GM19438 (cell line): ENCODE measurements around the gene ACO2.
"Not testable (repeated sequence)": the region's sequence is repeated elsewhere in the genome, so short reads cannot be mapped to it uniquely, and the experiment has no call there.

Experiments
- ATAC-seq: cut with Tn5 transposase; IDR thresholded peaks from one replicate; pipeline ENCODE4 v1.9.1; 2021; ENCODE audit warnings: low read depth; ENCODE audit not compliant: unreplicated experiment

ACO2 gene

DNA sequence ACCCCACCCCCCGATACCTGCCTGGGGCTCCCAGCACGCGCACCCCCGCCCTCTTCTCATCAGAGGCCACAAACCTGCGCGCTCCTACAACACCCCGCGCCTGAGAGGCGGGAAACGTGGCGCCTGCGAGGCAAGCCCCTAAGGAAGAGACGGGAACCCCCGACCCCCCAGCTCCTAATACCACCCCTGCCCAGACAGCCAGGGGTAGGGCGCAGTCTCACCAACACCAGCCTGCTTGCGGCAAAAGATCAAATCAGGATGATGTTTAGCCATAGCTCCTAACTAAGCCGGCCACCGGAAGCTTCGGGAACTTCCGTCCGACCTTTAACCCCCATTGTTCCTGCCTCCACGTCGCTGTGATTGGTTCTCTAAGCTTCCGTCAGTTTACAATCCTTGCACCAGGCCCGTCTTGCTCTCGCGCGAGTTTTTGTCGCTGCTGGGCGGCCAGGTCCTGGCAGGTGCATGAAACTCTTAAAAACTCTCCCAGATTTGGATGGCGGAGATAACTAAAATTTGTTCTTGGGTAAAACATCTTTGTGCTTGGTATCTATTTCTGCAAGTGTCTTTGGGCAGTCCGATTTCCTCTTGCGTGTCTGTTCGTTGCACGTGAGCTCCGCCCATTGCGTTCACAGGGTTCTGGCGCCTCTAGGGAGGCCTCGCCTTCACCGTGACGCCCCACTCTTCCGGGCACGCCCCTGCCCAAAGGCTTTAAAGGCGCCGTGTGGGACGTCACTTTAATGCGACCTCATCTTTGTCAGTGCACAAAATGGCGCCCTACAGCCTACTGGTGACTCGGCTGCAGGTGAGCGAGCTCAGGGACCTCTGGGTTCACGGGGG lies at the start of gene ACO2, which contains the start of gene PHF5A:
Gene ACO2, plus strand, starts transcription at position 737 of the 837 bp plus-strand sequence. Its CDS starts 30 bp downstream, at position 767.
Gene PHF5A, minus strand, starts transcription at position 312 of the 837 bp plus-strand sequence. Its CDS starts 39 bp downstream, at position 273.
- peak; percentile 82 for ATAC-seq

DNA sequence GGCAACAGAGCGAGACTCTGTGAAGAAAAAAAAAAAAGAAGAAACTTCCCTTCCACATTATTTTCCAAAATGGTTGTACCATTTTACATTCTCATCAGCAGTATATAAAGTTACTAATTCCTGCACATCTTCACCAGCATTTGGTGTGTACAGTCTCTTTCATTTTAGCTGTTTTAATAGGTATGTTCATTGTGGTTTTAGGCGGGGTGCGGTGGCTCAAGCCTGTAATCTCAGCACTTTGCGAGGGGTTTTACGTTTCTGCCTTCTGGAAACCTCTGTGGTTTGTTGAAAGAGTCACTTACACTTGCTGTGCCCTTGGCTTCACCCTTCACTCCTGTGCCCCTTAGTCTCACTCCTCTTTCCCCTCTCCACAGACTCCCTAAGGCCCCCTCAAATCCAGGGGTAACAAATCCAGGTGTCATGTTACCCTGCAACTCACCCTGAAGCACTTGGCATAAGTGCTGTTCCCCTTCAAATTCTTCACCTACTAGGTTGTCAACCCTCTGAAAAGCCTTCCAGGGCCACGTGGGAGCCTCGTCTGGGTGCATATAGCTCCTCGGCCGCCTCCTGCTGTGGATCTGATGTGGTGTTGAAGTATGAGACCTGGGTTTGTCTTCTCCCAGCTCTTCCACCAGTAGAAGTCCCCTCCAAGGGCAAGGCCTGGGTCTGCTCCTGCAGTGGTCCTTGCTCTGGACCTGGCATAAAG lies 43.1 kb upstream of the ACO2 start:
- no peak for ATAC-seq

GRCh38 chr22:41429232-41429950 lies 39.5 kb upstream of the ACO2 start:
- ATAC-seq, result no peak

- ATAC-seq, result no peak
These were observed 39.0 kb upstream of the ACO2 start for GRCh38 chr22:41429951-41430332.

GRCh38 chr22:41431656-41432055 lies 37.3 kb upstream of the ACO2 start:
- no peak for ATAC-seq

DNA sequence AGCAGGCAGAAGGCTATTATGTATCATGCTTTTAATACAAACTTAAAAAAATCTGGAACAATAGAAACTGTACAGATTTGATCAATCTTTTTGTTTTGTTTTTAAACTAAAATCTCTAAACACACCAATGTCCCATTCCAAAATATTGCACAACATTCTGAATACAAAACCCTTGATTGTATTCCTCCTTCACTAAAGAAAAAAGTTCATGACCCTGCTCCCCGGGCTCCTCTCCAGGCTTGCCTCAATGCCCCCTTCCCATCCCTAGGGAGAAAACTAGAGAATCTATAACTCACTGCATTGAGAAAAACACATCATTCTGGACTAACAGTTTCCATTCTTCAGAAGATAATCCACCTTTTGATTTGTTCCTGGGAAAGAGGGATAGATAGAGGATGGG lies 35.4 kb upstream of the ACO2 start:
- ATAC-seq, result not testable (repeated sequence)

DNA sequence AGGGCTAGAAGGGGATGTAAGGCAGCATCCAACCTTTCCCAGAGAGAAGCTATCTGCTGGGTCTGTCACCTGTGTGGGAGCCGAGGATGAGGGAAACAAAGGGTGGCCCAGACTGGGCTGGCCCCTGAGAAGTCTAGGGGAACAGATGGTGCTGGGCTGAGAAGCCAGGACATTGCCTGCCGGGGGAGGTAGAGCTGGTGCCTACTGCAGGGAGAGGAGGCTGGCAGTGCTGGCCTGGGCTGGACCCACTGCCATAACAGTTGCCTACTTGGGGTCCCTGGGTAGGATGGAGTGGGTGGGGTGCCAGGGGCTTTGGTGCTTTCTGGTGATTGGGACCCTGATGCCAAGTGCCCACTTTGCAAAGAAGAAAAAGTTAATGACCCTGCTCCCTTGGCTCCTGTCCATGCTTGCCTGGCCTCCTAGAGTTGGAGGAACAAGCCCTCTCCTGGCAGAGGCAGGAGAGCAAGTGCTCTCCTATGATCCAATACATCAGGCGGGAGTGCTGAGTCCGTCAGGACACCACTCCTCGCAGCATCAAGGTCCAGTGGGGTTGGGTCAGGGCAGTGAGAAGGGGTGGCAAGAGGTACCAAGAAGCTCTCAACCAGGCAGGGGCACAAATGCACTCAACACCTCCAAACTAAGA lies 34.4 kb upstream of the ACO2 start:
- ATAC-seq, result not testable (repeated sequence)

GRCh38 chr22:41435560-41435959 lies 33.4 kb upstream of the ACO2 start:
- no peak for ATAC-seq

- ATAC-seq, result no peak
These were observed 32.4 kb upstream of the ACO2 start for GRCh38 chr22:41436322-41437113.

GRCh38 chr22:41437198-41437597 lies 31.7 kb upstream of the ACO2 start:
- no peak for ATAC-seq

GRCh38 chr22:41440511-41440910 lies 28.4 kb upstream of the ACO2 start:
- ATAC-seq, result not testable (repeated sequence)

- ATAC-seq, result no peak
These were observed 26.6 kb upstream of the ACO2 start for GRCh38 chr22:41442240-41442792.

- ATAC-seq, result peak; percentile 47
These were observed 24.4 kb upstream of the ACO2 start for GRCh38 chr22:41444360-41445128.

DNA sequence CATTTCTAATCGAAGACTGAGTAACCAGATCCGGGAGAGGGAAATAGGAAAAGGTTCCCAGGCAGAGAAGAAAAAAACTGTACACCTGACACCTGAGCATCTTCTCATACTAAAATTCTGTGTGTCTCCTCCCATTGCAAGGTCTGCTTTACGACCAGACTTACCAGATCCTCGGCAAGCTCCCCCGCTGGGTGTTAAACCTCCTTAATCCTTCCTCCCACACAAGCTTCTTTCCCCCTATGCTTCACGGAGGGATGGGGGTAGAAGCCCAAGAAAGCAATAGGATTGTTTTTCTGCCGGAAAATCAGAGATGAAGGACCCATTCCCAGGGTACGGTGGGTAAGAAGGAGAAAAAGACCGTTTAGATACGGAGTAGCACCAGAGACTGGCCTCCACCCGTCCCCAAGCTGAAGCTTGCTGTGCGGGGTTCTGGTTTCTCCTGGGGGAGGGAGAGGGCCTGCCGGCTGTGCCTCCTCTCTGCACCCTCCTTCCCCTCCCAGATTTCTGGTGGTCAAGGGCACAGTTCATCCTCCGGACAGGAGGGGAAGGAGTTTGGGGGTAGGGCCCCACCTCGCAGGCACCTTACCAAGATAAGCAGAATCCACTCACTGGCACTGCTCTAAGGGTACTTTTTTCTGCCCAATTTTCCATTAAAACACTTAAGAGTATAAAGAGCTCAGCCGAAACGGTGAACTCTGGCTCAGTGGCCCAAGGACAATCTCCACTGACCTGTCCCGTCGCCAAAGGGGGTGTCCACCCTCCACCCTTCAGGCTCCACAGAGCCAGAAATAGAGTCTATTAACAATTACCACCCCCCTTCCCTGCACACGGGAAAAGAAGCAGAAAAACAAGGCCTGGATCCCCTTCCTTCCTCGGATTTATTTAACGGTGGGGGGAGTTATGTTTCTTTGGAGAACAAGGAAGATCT lies 23.5 kb upstream of the ACO2 start:
- no peak for ATAC-seq

DNA sequence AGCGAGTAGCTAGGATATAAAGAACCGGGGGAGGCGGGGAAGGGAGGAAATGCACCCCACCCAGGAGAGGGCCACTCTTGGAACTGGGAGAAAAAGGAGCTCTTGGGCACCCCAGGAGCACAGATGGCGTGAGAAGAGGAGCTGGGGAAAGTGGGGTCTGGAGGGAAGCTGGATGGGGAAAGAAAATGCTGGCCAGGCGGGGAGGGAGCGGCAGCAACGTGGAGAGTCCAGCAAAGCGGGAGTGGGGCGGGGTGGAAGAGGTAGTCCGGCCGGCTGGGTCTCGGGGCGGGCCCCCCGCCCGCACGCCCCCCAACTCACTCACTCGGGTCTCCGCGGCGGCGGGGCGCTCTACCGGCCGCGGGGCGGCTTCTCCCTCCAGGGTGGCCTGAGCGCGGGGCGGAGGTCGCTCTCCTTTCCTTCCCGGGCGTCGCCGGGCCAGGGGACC lies 22.8 kb upstream of the ACO2 start:
- no peak for ATAC-seq

DNA sequence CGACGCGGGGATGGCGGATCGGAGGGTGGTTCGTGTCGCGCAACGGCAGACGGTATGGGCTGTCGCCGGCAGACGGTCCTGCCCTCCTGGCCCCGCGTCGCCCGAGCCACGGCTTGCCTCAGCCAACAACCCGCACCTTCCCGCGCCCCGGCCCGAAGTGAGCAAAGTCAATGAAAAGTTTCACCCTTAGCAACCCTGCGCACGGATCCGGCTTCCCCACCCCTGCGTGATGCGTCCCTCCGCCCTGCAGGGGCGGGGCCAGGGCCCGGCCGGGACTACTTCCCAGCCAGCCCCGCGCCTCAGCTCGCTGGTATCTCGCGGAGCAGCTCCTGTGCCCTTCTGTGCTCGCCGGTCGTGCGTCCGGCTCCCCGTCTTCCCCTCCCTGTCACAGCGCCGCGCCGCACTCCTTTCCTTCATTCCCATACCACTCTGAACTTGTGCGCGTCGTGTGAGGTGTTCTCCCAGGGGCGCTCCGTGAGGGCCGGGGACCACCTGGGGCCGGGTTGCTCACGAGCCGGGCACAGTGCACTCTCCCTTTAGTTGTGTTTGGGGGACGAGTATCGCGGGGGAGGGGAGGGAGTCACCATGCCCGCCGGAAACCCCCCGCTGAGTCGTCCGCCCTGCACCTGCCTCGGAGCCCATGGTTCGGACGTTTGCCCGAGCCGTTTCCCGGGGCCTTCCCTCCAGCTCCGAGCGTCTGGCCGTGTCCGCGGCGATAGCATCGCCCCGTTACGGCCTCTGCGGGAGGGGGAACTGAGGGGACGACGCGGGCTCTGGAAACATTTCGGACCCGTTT lies 22.1 kb upstream of the ACO2 start, which contains the start of gene TOB2:
Gene TOB2, minus strand, starts transcription at position 163 of the 796 bp plus-strand sequence. CDS start 9,456 bp downstream, outside the sequence.
- peak; percentile 38 for ATAC-seq
